ENCODE data around the gene CPEB1.
"Not testable (repeated sequence)": the region's sequence is repeated elsewhere in the genome, so short reads cannot be mapped to it uniquely, and the experiment has no call there.

CPEB1 gene

GRCh38 chr15:82532991-82533481 is 114.1 kb downstream of the CPEB1 start:
- DNase-seq (ENCODE audit: low read depth) = peak; percentile 6
- H3K4me3 ChIP-seq (ENCODE audit: low read depth, low read length) = no peak overlapping the region
- TF ChIP-seq CTCF (IDR thresholded peaks at IDR 0.05; ENCODE audit: low read depth, low read length) (no peak), POLR2A (IDR thresholded peaks at IDR 0.05; ENCODE audit: extremely low read depth, insufficient read length) (no peak), MYC (IDR thresholded peaks at IDR 0.05; ENCODE audit: low read depth, low read length) (no peak), MAX (IDR thresholded peaks at IDR 0.05; ENCODE audit: low read depth, low read length) (no peak)

- no peak for TF ChIP-seq CTCF (IDR thresholded peaks at IDR 0.05; ENCODE audit: low read depth, low read length)
- TF ChIP-seq POLR2A (IDR thresholded peaks at IDR 0.05; ENCODE audit: extremely low read depth, insufficient read length) = no peak
- TF ChIP-seq MYC (IDR thresholded peaks at IDR 0.05; ENCODE audit: low read depth, low read length) = no peak
- TF ChIP-seq MAX (IDR thresholded peaks at IDR 0.05; ENCODE audit: low read depth, low read length) = no peak
- no peak overlapping the region for H3K4me3 ChIP-seq (ENCODE audit: low read depth, low read length)
- no peak for DNase-seq (ENCODE audit: low read depth)
Measured at GRCh38 chr15:82532383-82532990, 114.7 kb downstream of the CPEB1 start.

- TF ChIP-seq POLR2A (IDR thresholded peaks at IDR 0.05; ENCODE audit: extremely low read depth, insufficient read length) = no peak
- TF ChIP-seq CTCF (IDR thresholded peaks at IDR 0.05; ENCODE audit: low read depth, low read length) = no peak
- TF ChIP-seq MAX (IDR thresholded peaks at IDR 0.05; ENCODE audit: low read depth, low read length) = no peak
- TF ChIP-seq MYC (IDR thresholded peaks at IDR 0.05; ENCODE audit: low read depth, low read length) = no peak
- peak; percentile 6 for DNase-seq (ENCODE audit: low read depth)
- no peak overlapping the region for H3K4me3 ChIP-seq (ENCODE audit: low read depth, low read length)
Measured at GRCh38 chr15:82531496-82532382, 115.4 kb downstream of the CPEB1 start.

- no peak overlapping the region for H3K4me3 ChIP-seq (ENCODE audit: low read depth, low read length)
Measured at GRCh38 chr15:82530606-82531379, 116.4 kb downstream of the CPEB1 start.

GRCh38 chr15:82530006-82530405 is 117.2 kb downstream of the CPEB1 start:
- no peak overlapping the region for H3K4me3 ChIP-seq (ENCODE audit: low read depth, low read length)
- DNase-seq (ENCODE audit: low read depth) = no peak
- TF ChIP-seq MYC (IDR thresholded peaks at IDR 0.05; ENCODE audit: low read depth, low read length) = no peak
- no peak for TF ChIP-seq MAX (IDR thresholded peaks at IDR 0.05; ENCODE audit: low read depth, low read length)
- no peak for TF ChIP-seq POLR2A (IDR thresholded peaks at IDR 0.05; ENCODE audit: extremely low read depth, insufficient read length)
- no peak for TF ChIP-seq CTCF (IDR thresholded peaks at IDR 0.05; ENCODE audit: low read depth, low read length)

More at GRCh38 chr15:82530606-82531379, 116.4 kb downstream of the CPEB1 start:
- DNase-seq (ENCODE audit: low read depth) = peak; percentile 58
- peak; percentile 84 for TF ChIP-seq CTCF (IDR thresholded peaks at IDR 0.05; ENCODE audit: low read depth, low read length)
- TF ChIP-seq POLR2A (IDR thresholded peaks at IDR 0.05; ENCODE audit: extremely low read depth, insufficient read length) = no peak

GRCh38 chr15:82513587-82513986 is 133.6 kb downstream of the CPEB1 start:
- not testable (repeated sequence) for DNase-seq (ENCODE audit: low read depth); H3K4me3 ChIP-seq (ENCODE audit: low read depth, low read length)

- not testable (repeated sequence) for H3K4me3 ChIP-seq (ENCODE audit: low read depth, low read length); DNase-seq (ENCODE audit: low read depth)
Measured at GRCh38 chr15:82507693-82508092, 139.5 kb downstream of the CPEB1 start.

- not testable (repeated sequence) for H3K4me3 ChIP-seq (ENCODE audit: low read depth, low read length); DNase-seq (ENCODE audit: low read depth)
Measured at GRCh38 chr15:82507087-82507486, 140.1 kb downstream of the CPEB1 start.

- not testable (repeated sequence) for H3K4me3 ChIP-seq (ENCODE audit: low read depth, low read length); DNase-seq (ENCODE audit: low read depth)
Measured at GRCh38 chr15:82505842-82506241, 141.3 kb downstream of the CPEB1 start.

Data from NB4 (cell line).